Endothelial cell of umbilical vein (primary cell): ENCODE data around the gene SLAMF1. TPM values are rescaled to one million over a fixed set of nuclear protein-coding genes. Genes with fewer than 3 reads are reported as not detected.
"Not testable (repeated sequence)": the region's sequence is repeated elsewhere in the genome, so short reads cannot be mapped to it uniquely, and the experiment has no call there.

Experiments
- BruUV-seq: library from RNA; stranded (reverse); fragments of 400-500 nt; replicated peaks from 2 replicates; lab custom pipeline; 2021; lab: Mats Ljungman, UMichigan
- CTCF ChIA-PET: fragments of 300-600, 350-600 bp; sonication (Branson Sonifier 250); formaldehyde crosslinking; loops from one replicate; lab custom pipeline; 2021; ENCODE audit warnings: antibody characterized with exemption, inconsistent platforms; lab: Charles Lee
- POLR2A ChIA-PET: fragments of 300-600, 350-600 bp; sonication (Branson Sonifier 250); formaldehyde crosslinking; loops from one replicate; lab custom pipeline; 2021; ENCODE audit warnings: antibody characterized with exemption, inconsistent platforms; lab: Charles Lee
- DNase-seq: peaks from one replicate; pipeline ENCODE4 v3.0.0-alpha.2; 2011; ENCODE audit warnings: low read depth, low spot score
- FAIRE-seq: peaks from 2 replicates; lab custom pipeline; 2011; peaks lifted over from hg19 to GRCh38; lab: Jason Lieb, UNC
- H2AFZ ChIP-seq: 2 replicates; pipeline ENCODE4 v1.6.0; 2012; ENCODE audit warnings: low read depth, low read length, control low read depth, inconsistent platforms
- H3K27ac ChIP-seq: 2 replicates; pipeline ENCODE4 v1.5.1; 2011; ENCODE audit warnings: low read depth, mild to moderate bottlenecking, control low read depth, low read length, moderate library complexity; ENCODE audit not compliant: insufficient read depth
- H3K27me3 ChIP-seq, 2 experiments: 2 replicates each; pipeline versions ENCODE4 v1.6.0 to v1.6.1; 2011; ENCODE audit warnings: low read length in 2 of 2, mixed read lengths in 1 of 2; ENCODE audit not compliant: control insufficient read depth in 2 of 2, insufficient read depth in 2 of 2
- H3K36me3 ChIP-seq, 2 experiments: 2 replicates in 1 of 2; 3 replicates in 1 of 2; pipeline ENCODE4 v1.5.1; 2011; ENCODE audit warnings: low read length in 2 of 2, mild to moderate bottlenecking in 1 of 2, moderate library complexity in 1 of 2; ENCODE audit not compliant: control insufficient read depth in 2 of 2, insufficient read depth in 2 of 2; ENCODE audit errors: extremely low read depth in 1 of 2
- H3K4me1 ChIP-seq: 3 replicates; pipeline ENCODE4 v1.5.1; 2011; ENCODE audit warnings: mild to moderate bottlenecking, low read length; ENCODE audit not compliant: control insufficient read depth, insufficient read depth; ENCODE audit errors: extremely low read depth
- H3K4me2 ChIP-seq: 2 replicates; pipeline ENCODE4 v1.6.1; 2011; ENCODE audit warnings: low read length, control low read depth, mixed read lengths; ENCODE audit not compliant: insufficient read depth
- H3K4me3 ChIP-seq, 3 experiments: fragments of 200-600 bp in 1 of 3; sonication (generic), shearing (Covaris generic) in 1 of 3; replicated peaks in 1 of 3; 2 replicates each; pipeline ENCODE4 v1.5.1; 2011 to 2016; ENCODE audit warnings: control low read depth in 3 of 3, low read length in 3 of 3, mild to moderate bottlenecking in 2 of 3, inconsistent platforms in 1 of 3, low read depth in 1 of 3, moderate library complexity in 1 of 3; ENCODE audit not compliant: insufficient read depth in 1 of 3
- H3K79me2 ChIP-seq: 2 replicates; pipeline ENCODE4 v1.6.0; 2012; ENCODE audit warnings: low read length, inconsistent platforms; ENCODE audit not compliant: control insufficient read depth, insufficient read depth
- H3K9ac ChIP-seq: replicated peaks from 2 replicates; pipeline ENCODE3; 2011; ENCODE audit warnings: low read length, control low read depth; ENCODE audit not compliant: insufficient read depth; ENCODE audit errors: extremely low read depth
- H3K9me1 ChIP-seq: replicated peaks from 3 replicates; pipeline ENCODE4 v1.6.0; 2011; ENCODE audit warnings: mild to moderate bottlenecking, low read length; ENCODE audit not compliant: control insufficient read depth, insufficient read depth; ENCODE audit errors: extremely low read depth
- H3K9me3 ChIP-seq: replicated peaks from 2 replicates; pipeline ENCODE4 v1.5.1; 2012; ENCODE audit warnings: low read length, inconsistent platforms; ENCODE audit not compliant: control insufficient read depth, insufficient read depth
- H4K20me1 ChIP-seq: replicated peaks from 2 replicates; pipeline ENCODE3; 2011; ENCODE audit warnings: mild to moderate bottlenecking, low read length; ENCODE audit not compliant: control insufficient read depth, insufficient read depth; ENCODE audit errors: extremely low read depth
- EZH2 ChIP-seq: IDR thresholded peaks from 2 replicates; pipeline ENCODE4 v1.6.1; 2012; ENCODE audit warnings: borderline replicate concordance, low read depth, mild to moderate bottlenecking, moderate library complexity, low read length, inconsistent platforms; ENCODE audit not compliant: severe bottlenecking
- FOS ChIP-seq: IDR thresholded peaks from 2 replicates; pipeline ENCODE4 v1.6.1; 2011; ENCODE audit warnings: mild to moderate bottlenecking, low read length, moderate library complexity, borderline replicate concordance; ENCODE audit not compliant: insufficient read depth
- GATA2 ChIP-seq: IDR thresholded peaks from 2 replicates; pipeline ENCODE4 v1.7.0; 2011; ENCODE audit warnings: low read depth, mild to moderate bottlenecking, moderate library complexity, mixed read lengths, low read length; ENCODE audit not compliant: insufficient read length, insufficient read depth
- JUN ChIP-seq: IDR thresholded peaks from 2 replicates; pipeline ENCODE4 v1.6.1; 2011; ENCODE audit warnings: borderline replicate concordance, low read depth; ENCODE audit not compliant: insufficient read length, insufficient read depth
- MYC ChIP-seq: IDR thresholded peaks from one replicate; pipeline ENCODE4 v1.6.1; 2011; ENCODE audit warnings: mild to moderate bottlenecking, low read depth, low read length
- POLR2A ChIP-seq: IDR thresholded peaks from 2 replicates; pipeline ENCODE4 v1.6.1; 2012; ENCODE audit warnings: low read depth, mild to moderate bottlenecking, control low read depth, low read length
- POLR2AphosphoS5 ChIP-seq: IDR thresholded peaks from 2 replicates; pipeline ENCODE4 v1.6.1; 2012; ENCODE audit warnings: low read depth, mild to moderate bottlenecking, control low read depth, low read length, moderate library complexity; ENCODE audit not compliant: insufficient read depth
- dilution Hi-C: fragments of 300-500 bp; cut with MboI; formaldehyde crosslinking; loops from one replicate; pipeline ENCODE4 v1.15.0; 2019; ENCODE audit warnings: low sequenced_read_pairs; ENCODE audit not compliant: extremely low pct_ligation_motif_present
- intact Hi-C: fragments of 100-400 bp; cut with micrococcal nuclease; formaldehyde crosslinking; loops from one replicate; pipeline ENCODE4 v1.10.0; 2022
- polyA plus RNA-seq, 4 experiments: library from polyadenylated mRNA; depleted of rRNA in 3 of 4; stranded (reverse) in 3 of 4; unstranded in 1 of 4; fragments of >200 nt; gene quantifications; 2 replicates each; pipeline versions ENCODE4 v1.2.1 to v1.2.3, GENCODE V29; 2011 to 2012; ENCODE audit warnings: missing spikeins in 1 of 4
- total RNA-seq: library from RNA; stranded (reverse); gene quantifications from 2 replicates; pipeline ENCODE4 v1.2.3, GENCODE V29; 2021
- TF ChIP-seq, protein P1 (sequence below): IDR thresholded peaks from 2 replicates; pipeline ENCODE4 v1.6.1; 2011; ENCODE audit not compliant: insufficient read depth, insufficient read length
- TF ChIP-seq, protein P2 (sequence below), 2 donors: IDR thresholded peaks; 1 replicate in 1 of 2; 2 replicates in 1 of 2; pipeline ENCODE4 v1.5.1; 2011; ENCODE audit warnings: low read length in 2 of 2, mild to moderate bottlenecking in 2 of 2, moderate library complexity in 2 of 2, control low read depth in 1 of 2, inconsistent platforms in 1 of 2, low read depth in 1 of 2; ENCODE audit not compliant: insufficient read depth in 1 of 2; ENCODE audit errors: extremely low read depth in 1 of 2

Gene SLAMF1
- total and polyA plus RNA-seq, 2 donors (not counting 3 experiments of a cell fraction or from before 2014, with no cell fraction given) = not detected

DNA sequence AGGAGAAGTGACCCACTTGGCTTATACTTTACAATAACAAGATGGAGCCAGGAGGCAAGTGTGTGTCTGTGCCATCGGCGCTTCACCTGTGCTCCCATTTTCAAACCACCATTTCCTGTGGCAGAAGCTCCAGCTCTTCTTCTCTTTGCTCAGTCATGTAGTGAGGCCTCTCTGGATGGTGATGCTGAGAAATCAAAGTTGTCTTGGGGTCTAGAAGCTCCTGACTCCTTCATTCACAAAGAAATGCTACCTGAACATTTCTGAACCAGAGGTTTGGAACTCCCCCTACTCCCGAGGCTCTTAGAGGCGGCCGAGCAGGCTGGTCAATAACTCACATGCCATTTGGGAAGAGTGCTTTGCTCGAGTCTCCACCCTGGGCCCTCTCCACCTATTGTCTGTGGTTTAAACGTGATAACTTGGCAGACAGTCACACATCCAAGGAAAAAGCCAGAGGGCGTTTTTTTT is 18.0 kb downstream of the SLAMF1 start:
- no TSS peak for BruUV-seq
- Histone ChIP-seq H3K4me3 (no peak overlapping the region), H2AFZ (no peak overlapping the region), H3K36me3 (no peaks in the 10 kb centered on the region), H3K9me1 (no peaks in the 10 kb centered on the region), H3K27me3 (peaks cover 0 to 2% of the 10 kb centered on the region in 2 experiments), H3K9me3 (no peaks in the 10 kb centered on the region), H3K79me2 (no peaks in the 10 kb centered on the region), H4K20me1 (no peaks in the 10 kb centered on the region), H3K4me2 (no peak overlapping the region), H3K9ac (no peak overlapping the region), H3K27ac (no peak overlapping the region), H3K4me1 (no peaks in the 10 kb centered on the region)
- ChIA-PET CTCF (no interaction called here), POLR2A (no interaction called here)
- TF ChIP-seq EZH2 (no peak), MYC (no peak), POLR2AphosphoS5 (no peak), POLR2A (no peak), GATA2 (no peak), FOS (no peak), JUN (no peak)
- TF ChIP-seq, protein P1, sequence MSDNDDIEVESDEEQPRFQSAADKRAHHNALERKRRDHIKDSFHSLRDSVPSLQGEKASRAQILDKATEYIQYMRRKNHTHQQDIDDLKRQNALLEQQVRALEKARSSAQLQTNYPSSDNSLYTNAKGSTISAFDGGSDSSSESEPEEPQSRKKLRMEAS = no peak
- TF ChIP-seq, protein P2, sequence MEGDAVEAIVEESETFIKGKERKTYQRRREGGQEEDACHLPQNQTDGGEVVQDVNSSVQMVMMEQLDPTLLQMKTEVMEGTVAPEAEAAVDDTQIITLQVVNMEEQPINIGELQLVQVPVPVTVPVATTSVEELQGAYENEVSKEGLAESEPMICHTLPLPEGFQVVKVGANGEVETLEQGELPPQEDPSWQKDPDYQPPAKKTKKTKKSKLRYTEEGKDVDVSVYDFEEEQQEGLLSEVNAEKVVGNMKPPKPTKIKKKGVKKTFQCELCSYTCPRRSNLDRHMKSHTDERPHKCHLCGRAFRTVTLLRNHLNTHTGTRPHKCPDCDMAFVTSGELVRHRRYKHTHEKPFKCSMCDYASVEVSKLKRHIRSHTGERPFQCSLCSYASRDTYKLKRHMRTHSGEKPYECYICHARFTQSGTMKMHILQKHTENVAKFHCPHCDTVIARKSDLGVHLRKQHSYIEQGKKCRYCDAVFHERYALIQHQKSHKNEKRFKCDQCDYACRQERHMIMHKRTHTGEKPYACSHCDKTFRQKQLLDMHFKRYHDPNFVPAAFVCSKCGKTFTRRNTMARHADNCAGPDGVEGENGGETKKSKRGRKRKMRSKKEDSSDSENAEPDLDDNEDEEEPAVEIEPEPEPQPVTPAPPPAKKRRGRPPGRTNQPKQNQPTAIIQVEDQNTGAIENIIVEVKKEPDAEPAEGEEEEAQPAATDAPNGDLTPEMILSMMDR (IDR thresholded peaks at IDR 0.05; ENCODE audit: extremely low read depth in 1 of 2, insufficient read depth in 1 of 2, low read depth in 1 of 2, low read length in 2 of 2) = no peak
- dilution Hi-C loops (no loop called here), intact Hi-C loops (no loop called here)
- DNase-seq (no peak), FAIRE-seq (no peak)

GRCh38 chr1:160627677-160628289 is 19.1 kb downstream of the SLAMF1 start:
- H3K27ac ChIP-seq, H3K36me3 ChIP-seq, H3K9ac ChIP-seq, H2AFZ ChIP-seq, CTCF ChIA-PET, POLR2A ChIA-PET, dilution Hi-C loops, H3K4me3 ChIP-seq, DNase-seq, BruUV-seq, FAIRE-seq, H3K9me1 ChIP-seq, H3K79me2 ChIP-seq, H3K27me3 ChIP-seq, H3K4me2 ChIP-seq, H3K4me1 ChIP-seq, H4K20me1 ChIP-seq, intact Hi-C loops, H3K9me3 ChIP-seq: not testable (repeated sequence)
